Measurements from ENCODE around the gene PAM.

PAM gene

DNA sequence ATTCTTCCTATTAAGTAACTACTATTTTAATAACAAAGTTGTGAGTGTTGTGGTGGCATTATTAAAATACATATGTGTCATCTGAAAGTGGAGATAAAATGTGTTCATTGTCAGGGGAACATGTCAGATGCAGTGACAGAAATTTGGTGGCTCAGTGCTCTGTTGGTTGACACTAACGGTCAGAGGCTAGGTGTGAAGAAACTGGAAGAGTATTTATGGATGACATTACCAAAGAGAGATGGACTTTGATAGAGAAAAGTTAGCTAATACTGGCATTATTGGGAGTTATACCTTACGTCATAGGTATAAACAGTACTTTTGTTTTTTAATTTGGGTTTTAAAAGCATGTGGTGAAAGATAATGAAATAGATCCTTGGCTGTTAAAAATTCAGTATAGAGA, 33.7 kb downstream of the PAM start:
- TF ChIP-seq, protein P1, sequence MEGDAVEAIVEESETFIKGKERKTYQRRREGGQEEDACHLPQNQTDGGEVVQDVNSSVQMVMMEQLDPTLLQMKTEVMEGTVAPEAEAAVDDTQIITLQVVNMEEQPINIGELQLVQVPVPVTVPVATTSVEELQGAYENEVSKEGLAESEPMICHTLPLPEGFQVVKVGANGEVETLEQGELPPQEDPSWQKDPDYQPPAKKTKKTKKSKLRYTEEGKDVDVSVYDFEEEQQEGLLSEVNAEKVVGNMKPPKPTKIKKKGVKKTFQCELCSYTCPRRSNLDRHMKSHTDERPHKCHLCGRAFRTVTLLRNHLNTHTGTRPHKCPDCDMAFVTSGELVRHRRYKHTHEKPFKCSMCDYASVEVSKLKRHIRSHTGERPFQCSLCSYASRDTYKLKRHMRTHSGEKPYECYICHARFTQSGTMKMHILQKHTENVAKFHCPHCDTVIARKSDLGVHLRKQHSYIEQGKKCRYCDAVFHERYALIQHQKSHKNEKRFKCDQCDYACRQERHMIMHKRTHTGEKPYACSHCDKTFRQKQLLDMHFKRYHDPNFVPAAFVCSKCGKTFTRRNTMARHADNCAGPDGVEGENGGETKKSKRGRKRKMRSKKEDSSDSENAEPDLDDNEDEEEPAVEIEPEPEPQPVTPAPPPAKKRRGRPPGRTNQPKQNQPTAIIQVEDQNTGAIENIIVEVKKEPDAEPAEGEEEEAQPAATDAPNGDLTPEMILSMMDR (IDR thresholded peaks at IDR 0.05): no peak

- TF ChIP-seq, protein P1 (IDR thresholded peaks at IDR 0.05): no peak
Measured at GRCh38 chr5:102789469-102789868, 34.4 kb downstream of the PAM start.

- TF ChIP-seq, protein P1 (IDR thresholded peaks at IDR 0.05): no peak
Measured at GRCh38 chr5:102790748-102791147, 35.6 kb downstream of the PAM start.

DNA sequence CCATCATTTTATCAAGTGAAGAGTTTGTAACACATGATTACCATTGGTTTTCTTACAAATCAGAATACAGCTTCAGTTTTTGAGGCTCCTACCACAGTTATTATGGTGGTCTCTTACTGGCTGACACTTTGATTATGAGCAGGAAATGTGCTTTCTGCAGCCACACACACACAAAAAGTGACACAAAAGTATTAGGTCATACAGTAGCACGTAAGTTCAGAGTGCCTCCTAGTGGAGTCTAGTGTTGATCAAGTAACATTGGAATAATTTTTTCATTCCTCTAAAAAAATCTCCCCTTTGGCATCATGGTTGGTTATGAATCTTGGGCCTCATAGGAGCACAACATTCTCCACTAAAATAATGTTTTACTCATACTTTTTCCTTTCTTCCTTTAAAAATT, 37.6 kb downstream of the PAM start:
- TF ChIP-seq, protein P1 (IDR thresholded peaks at IDR 0.05): peak; percentile 56

GRCh38 chr5:102794047-102794446, 38.9 kb downstream of the PAM start:
- TF ChIP-seq, protein P1 (IDR thresholded peaks at IDR 0.05): no peak

DNA sequence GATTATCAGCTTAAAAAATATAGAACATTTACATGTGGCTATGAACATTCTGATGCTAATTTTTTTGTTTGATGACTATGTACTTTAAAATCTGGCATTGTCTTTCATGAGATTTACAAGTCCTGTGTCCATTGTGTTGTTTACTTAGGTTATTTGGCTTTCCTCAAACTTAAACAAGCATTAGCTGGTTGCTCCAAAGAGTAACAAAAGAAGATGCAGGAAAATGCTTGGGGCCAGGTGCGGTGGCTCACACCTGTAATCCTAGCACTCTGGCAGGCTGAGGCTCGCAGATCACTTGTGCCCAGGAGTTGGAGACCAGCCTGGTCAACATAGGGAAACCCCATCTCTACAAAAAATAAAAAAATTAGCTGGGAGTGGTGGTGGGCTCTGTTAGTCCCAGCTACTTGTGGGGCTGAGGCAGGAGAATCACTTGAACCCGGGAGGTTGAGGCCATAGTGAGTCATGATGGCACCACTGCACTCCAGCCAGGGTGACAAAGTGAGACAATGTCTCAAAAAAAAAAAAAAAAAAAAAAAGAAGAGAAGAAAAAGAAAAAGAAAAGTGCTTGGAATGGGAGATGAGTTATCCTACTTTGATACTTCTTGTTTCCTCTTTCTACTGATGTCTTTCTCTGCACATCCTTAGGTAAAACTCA, 39.7 kb downstream of the PAM start:
- TF ChIP-seq, protein P1 (IDR thresholded peaks at IDR 0.05): no peak

DNA sequence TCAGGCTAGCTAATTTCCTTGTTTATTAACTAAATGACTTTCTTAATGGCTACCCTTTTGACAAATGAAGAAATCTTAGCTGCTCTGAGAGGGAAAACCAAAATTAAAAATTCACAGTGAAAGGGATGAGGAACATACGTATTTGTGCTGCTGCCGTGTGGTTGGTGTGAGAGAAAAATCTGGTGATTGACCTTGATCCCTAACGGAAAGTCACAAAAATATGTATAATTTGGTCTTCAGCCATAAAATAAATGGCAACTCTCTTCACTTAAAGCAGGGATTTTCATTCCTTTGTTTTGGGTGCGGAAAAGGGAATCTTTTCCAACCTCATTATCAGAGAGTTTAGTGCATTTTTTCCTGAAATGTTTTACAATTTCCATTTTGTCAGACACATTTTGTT, 40.4 kb downstream of the PAM start:
- TF ChIP-seq, protein P1 (IDR thresholded peaks at IDR 0.05): no peak

GRCh38 chr5:102796009-102796408, 40.9 kb downstream of the PAM start:
- TF ChIP-seq, protein P1 (IDR thresholded peaks at IDR 0.05): no peak

Data from LNCAP (cell line).